Mucosa of stomach (tissue), 1 donor: ENCODE measurements around the gene KCTD12.
"Not testable (repeated sequence)": the region's sequence is repeated elsewhere in the genome, so short reads cannot be mapped to it uniquely, and the experiment has no call there.

Source experiments
- H3K27me3 ChIP-seq: one replicate; pipeline ENCODE4 v1.7.0; 2013; ENCODE audit warnings: mild to moderate bottlenecking, low read length; ENCODE audit not compliant: control insufficient read depth, insufficient read depth
- H3K36me3 ChIP-seq: one replicate; pipeline ENCODE4 v1.7.0; 2013; ENCODE audit warnings: low read length; ENCODE audit not compliant: control insufficient read depth, insufficient read depth
- H3K4me1 ChIP-seq: one replicate; pipeline ENCODE4 v1.7.0; 2013; ENCODE audit warnings: mild to moderate bottlenecking, low read length; ENCODE audit not compliant: control insufficient read depth, insufficient read depth
- H3K4me3 ChIP-seq: one replicate; pipeline ENCODE4 v1.7.0; 2013; ENCODE audit warnings: low read length
- H3K9ac ChIP-seq: one replicate; pipeline ENCODE4 v1.7.0; 2013; ENCODE audit warnings: mild to moderate bottlenecking, low read length, moderate library complexity
- H3K9me3 ChIP-seq: one replicate; pipeline ENCODE4 v1.7.0; 2013; ENCODE audit warnings: mild to moderate bottlenecking, low read length, moderate library complexity; ENCODE audit not compliant: control insufficient read depth
- donor health status: Pancreatic carcinoma.

The KCTD12 gene

DNA sequence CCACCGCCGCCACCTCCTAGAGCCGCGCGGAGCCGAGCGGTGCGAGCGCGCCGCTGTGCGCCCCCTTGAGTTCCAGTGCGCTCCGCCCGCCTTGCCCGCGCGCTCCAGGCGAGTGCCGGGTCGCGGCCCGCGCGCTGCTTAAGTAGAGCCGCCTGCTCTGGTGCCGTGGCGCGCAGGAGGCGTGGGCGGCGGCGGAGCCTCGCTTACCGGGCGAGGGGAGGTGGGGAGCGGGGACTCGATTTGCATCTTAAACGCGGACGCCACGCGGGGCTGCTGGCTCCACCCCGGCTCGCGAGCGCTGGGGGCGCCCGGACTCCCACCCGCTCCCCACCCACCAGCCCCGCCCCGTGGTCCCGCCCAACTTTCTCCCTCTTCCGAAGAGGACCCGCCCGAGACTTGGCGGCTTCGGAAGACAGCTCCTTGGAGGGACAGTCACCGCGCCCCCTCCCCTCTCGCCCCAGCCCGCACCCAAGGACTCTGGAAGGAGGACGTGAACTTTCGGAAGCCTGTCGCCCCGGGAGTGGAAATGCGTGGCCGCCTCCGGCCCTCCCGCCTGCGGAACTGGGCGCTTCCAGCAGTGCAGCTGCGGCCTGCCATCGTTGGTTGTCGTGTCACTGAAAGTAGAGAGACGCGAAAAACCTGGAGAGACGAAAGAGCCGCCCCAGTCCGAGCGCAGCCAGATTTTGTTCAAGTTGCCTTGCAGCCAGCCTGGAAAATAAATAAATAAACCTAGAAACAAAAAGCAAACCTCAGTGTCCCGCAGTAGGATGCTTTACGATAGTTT is at the start of gene KCTD12:
KCTD12 (minus strand) TSS at position 114 of the 784 bp plus-strand sequence. CDS start 257 bp downstream, outside the sequence.
- Histone ChIP-seq H3K27me3 (peaks cover 31% of the 10 kb centered on the region), H3K9me3 (no peaks in the 10 kb centered on the region), H3K4me3 (peak within 1 kb of the TSS; percentile 65), H3K4me1 (peaks cover 9% of the 10 kb centered on the region), H3K36me3 (no peaks in the 10 kb centered on the region), H3K9ac (peak within 1 kb of the TSS; percentile 60)

GRCh38 chr13:76934671-76935070 is 48.5 kb upstream of the KCTD12 start:
- no peaks in the 10 kb centered on the region for H3K4me1 ChIP-seq
- no peaks in the 10 kb centered on the region for H3K9me3 ChIP-seq
- no peaks in the 10 kb centered on the region for H3K36me3 ChIP-seq
- H3K27me3 ChIP-seq: no peaks in the 10 kb centered on the region
- no peak overlapping the region for H3K4me3 ChIP-seq
- no peak overlapping the region for H3K9ac ChIP-seq

DNA sequence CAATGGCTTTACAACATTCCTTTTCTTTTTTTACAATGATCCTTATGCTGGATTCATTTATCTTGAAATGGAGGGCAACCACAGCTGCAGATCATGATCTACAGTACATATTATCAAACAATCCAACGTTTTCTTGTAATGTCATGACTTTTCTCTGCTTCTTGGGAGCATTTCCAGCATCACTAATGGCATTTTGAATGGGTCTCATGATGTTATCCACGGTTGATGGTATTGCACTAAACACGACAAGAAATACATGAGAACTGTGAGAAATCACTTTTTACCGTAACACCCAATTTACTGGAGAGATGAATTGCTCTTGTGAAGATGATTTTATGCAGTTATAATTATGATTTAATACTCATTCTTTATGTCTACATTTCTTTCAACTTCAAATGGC is 45.9 kb upstream of the KCTD12 start:
- Histone ChIP-seq H3K4me1 (no peaks in the 10 kb centered on the region), H3K4me3 (no peak overlapping the region)

DNA sequence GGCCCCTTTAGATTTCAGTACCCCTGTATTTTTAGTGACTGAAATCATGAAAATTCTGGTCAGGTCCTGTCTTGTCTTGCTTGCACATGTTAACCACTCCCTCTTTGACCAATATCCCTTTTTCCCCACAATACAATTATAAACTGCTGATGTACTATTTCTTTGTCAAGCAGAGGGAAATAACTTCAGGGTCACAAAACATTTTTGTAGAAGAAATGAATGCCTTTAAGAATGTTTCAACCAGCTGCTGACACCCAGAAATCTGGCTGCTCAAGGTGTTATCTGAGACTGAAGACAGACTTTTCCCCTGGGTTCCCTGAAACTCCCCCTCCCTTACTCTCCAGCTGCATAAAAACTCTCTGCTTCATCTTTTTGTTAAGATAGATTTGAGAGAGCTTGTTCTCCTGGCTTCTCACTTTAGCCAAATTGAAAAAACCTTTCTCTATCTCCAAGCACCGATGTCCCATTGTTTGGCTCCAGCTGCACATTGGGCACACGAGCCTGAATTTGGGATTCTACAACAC is 43.7 kb upstream of the KCTD12 start:
- H3K36me3 ChIP-seq: no peaks in the 10 kb centered on the region
- no peak overlapping the region for H3K9ac ChIP-seq
- no peaks in the 10 kb centered on the region for H3K4me1 ChIP-seq
- no peaks in the 10 kb centered on the region for H3K27me3 ChIP-seq
- H3K4me3 ChIP-seq: no peak overlapping the region
- H3K9me3 ChIP-seq: no peaks in the 10 kb centered on the region

More for the DNA sequence above, 45.9 kb upstream of the KCTD12 start:
- Histone ChIP-seq H3K36me3 (no peaks in the 10 kb centered on the region), H3K27me3 (no peaks in the 10 kb centered on the region), H3K9me3 (no peaks in the 10 kb centered on the region), H3K9ac (no peak overlapping the region)

- Histone ChIP-seq H3K4me3 (no peak overlapping the region), H3K4me1 (no peaks in the 10 kb centered on the region), H3K9ac (no peak overlapping the region), H3K9me3 (no peaks in the 10 kb centered on the region), H3K36me3 (no peaks in the 10 kb centered on the region), H3K27me3 (no peaks in the 10 kb centered on the region)
Observed at GRCh38 chr13:76929320-76929719, 43.1 kb upstream of the KCTD12 start.

DNA sequence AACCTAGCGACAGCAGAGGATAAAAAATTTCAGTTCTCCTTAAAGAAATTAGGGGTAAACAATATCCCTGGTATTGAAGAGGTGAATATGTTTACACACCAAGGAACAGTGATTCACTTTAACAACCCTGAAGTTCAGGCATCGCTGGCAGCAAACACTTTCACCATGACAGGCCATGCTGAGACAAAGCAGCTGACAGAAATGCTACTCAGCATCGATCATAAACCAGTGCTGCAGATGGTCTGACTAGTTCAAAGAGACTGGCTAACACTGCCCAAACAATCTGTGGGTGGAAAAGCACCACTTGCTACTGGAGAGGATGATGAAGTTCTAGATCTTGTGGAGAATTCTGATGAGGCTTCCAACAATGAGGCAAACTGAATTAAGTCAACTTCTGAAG is 42.3 kb upstream of the KCTD12 start:
- Histone ChIP-seq H3K9me3 (no peaks in the 10 kb centered on the region), H3K27me3 (no peaks in the 10 kb centered on the region), H3K4me1 (no peaks in the 10 kb centered on the region), H3K4me3 (no peak overlapping the region), H3K9ac (no peak overlapping the region), H3K36me3 (no peaks in the 10 kb centered on the region)

- no peak overlapping the region for H3K9ac ChIP-seq
- no peak overlapping the region for H3K4me3 ChIP-seq
- H3K27me3 ChIP-seq: no peaks in the 10 kb centered on the region
- H3K4me1 ChIP-seq: no peaks in the 10 kb centered on the region
- H3K9me3 ChIP-seq: no peaks in the 10 kb centered on the region
- no peaks in the 10 kb centered on the region for H3K36me3 ChIP-seq
Observed at GRCh38 chr13:76927955-76928354, 41.8 kb upstream of the KCTD12 start.

- H3K27me3 ChIP-seq: no peaks in the 10 kb centered on the region
- no peak overlapping the region for H3K9ac ChIP-seq
- H3K9me3 ChIP-seq: no peaks in the 10 kb centered on the region
- H3K4me3 ChIP-seq: no peak overlapping the region
- no peaks in the 10 kb centered on the region for H3K36me3 ChIP-seq
- peaks cover 5% of the 10 kb centered on the region for H3K4me1 ChIP-seq
Observed at GRCh38 chr13:76925115-76925514, 38.9 kb upstream of the KCTD12 start.

DNA sequence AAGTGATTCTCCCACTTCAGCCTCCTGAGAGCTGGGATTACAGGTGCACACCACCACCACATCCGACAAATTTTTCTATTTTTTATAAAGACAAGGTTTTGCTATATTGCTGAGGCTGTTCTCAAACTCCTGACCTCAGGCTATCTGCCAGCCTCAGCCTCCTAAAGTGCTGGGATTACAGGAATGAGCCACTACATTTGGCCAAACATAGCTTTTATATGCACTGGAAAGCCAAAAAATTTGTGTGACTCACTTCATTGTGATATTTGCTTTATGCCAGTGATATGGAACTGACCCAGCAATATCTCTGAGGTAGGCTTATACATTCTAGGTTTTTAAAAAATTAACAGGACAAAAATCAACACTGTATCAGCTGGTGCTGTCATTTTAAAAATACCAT is 35.3 kb upstream of the KCTD12 start:
- H3K4me1 ChIP-seq: peaks cover 16% of the 10 kb centered on the region
- no peaks in the 10 kb centered on the region for H3K27me3 ChIP-seq
- H3K9ac ChIP-seq: no peak overlapping the region

GRCh38 chr13:76917755-76918481 is 31.7 kb upstream of the KCTD12 start:
- not testable (repeated sequence) for H3K27me3 ChIP-seq, H3K9ac ChIP-seq, H3K4me3 ChIP-seq, H3K9me3 ChIP-seq, H3K36me3 ChIP-seq
- peaks cover 16% of the 10 kb centered on the region for H3K4me1 ChIP-seq

More for the DNA sequence above, 35.3 kb upstream of the KCTD12 start:
- Histone ChIP-seq H3K36me3 (no peaks in the 10 kb centered on the region), H3K9me3 (no peaks in the 10 kb centered on the region), H3K4me3 (no peak overlapping the region)

DNA sequence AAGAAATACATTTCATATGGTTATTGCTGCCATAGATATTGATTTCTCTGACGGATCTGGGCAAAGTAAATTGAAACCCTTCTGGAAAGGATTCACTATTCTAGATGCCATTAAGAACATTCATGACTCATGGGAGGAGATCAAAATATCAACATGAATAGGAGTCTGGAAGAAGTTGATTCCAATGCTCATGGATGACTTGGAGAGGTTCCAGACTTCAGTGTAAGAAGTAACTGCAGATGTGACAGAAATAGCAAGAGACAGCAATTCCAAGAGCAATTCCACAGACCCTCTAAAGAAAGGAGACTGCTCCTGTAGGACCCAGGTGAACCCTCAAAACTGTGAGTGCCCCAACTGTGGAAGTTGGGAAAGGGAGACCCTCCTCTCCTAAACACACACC is 30.9 kb upstream of the KCTD12 start:
- Histone ChIP-seq H3K27me3 (no peaks in the 10 kb centered on the region), H3K9me3 (no peaks in the 10 kb centered on the region), H3K4me1 (peaks cover 16% of the 10 kb centered on the region), H3K9ac (no peak overlapping the region), H3K36me3 (no peaks in the 10 kb centered on the region), H3K4me3 (no peak overlapping the region)

GRCh38 chr13:76913898-76914297 is 27.7 kb upstream of the KCTD12 start:
- Histone ChIP-seq H3K4me1 (peaks cover 10% of the 10 kb centered on the region), H3K9ac (no peak overlapping the region), H3K27me3 (no peaks in the 10 kb centered on the region), H3K36me3 (no peaks in the 10 kb centered on the region), H3K9me3 (no peaks in the 10 kb centered on the region), H3K4me3 (no peak overlapping the region)
